Mucosa of descending colon (tissue), 3 donors: ENCODE results near the gene COL4A2. TPM values are rescaled to one million over a fixed set of nuclear protein-coding genes. Genes with fewer than 3 reads are reported as not detected.

Experiments
- ATAC-seq: fragments of 200-7000 bp; cut with Tn5 transposase; one replicate; pipeline ENCODE4 v1.9.1; 2020; ENCODE audit warnings: mild to moderate bottlenecking, moderate library complexity
- DNase-seq, 3 donors: peaks; one replicate each; pipeline ENCODE4 v3.0.0-alpha.2; 2020
- H3K36me3 ChIP-seq: fragments of 200-600 bp; one replicate; pipeline ENCODE4 v1.8.0; 2021; ENCODE audit warnings: low read depth, mild to moderate bottlenecking
- H3K4me1 ChIP-seq: fragments of 200-600 bp; one replicate; pipeline ENCODE4 v1.8.0; 2021; ENCODE audit warnings: low read depth, mild to moderate bottlenecking
- H3K4me3 ChIP-seq: fragments of 200-600 bp; one replicate; pipeline ENCODE4 v1.8.0; 2021; ENCODE audit warnings: mild to moderate bottlenecking
- H3K9me3 ChIP-seq: fragments of 200-600 bp; one replicate; pipeline ENCODE4 v1.8.0; 2021; ENCODE audit warnings: mild to moderate bottlenecking
- intact Hi-C, 2 donors: fragments of 100-400 bp; cut with DNase I in 1 of 2; cut with micrococcal nuclease in 1 of 2; formaldehyde crosslinking; loops; one replicate each; pipeline versions ENCODE4 v1.11.0 to v1.11.1; 2022; cut with DNase I, micrococcal nuclease
- total RNA-seq, 3 donors: library from RNA; stranded (reverse); fragmentation: NEBNext Ultra II Directional in 2 of 3; extraction: Animal tissue kit (Norgen Biotek cat#: 25700) in 2 of 3; gene quantifications; one replicate each; pipeline versions ENCODE4 v1.2.1 to v1.2.4, GENCODE V29; 2021 to 2023
- TF ChIP-seq, protein P1 (sequence below): fragments of 200-600 bp; IDR thresholded peaks from one replicate; pipeline ENCODE4 v1.8.0; 2022; ENCODE audit warnings: antibody characterized with exemption, mild to moderate bottlenecking
- donor health status: DM: no; HTN: no; CAD: no; lungs with moderate emphysema.
- donor health status: DM: no; HTN: no; CAD: no.
- donor health status: DM: no; HTN: yes; CAD: no.

The COL4A2 gene
- total RNA-seq, 3 donors from 2014 or later, result 33.5 to 389 (median 74.2) TPM

DNA sequence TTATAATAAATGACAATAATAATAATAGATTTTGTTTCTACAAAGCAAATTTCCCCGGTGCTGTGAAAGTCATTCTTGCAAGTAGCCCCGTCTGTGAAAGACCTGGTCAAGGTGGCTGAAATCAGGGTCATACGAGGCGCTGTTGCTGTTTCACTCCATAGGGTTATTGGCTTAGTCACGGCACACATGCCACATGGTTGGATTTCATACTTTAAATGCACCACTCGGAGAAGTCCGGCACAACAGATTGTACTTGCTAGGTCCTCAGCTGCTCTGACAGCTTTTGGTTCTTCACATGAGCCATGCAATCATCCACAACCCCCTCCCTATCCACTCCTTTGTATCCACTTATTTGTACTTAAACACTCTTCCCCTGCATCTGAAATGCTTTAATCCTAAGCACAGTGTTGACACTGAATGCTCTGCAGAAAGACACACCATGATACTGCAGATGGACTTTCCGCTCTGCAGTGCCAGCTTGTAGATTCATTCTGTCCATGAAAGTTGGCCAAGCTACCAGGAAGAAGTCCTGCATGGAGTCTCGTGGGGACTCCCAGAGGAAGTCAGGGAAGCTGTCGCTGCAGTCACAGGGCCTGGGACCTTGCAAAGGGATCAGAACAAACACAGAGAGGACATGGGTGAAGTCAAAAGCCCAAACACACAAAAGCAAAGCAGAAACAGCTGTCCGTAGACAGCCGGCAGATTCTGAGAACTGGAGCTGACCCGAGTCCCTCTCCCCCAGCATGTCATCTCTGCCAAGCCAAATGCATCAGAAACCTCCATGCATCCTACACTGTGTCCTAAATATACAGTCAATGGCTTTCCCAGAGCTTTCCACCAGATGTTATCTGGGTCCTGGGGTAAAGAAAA, 124.6 kb downstream of the COL4A2 start:
- Histone ChIP-seq H3K9me3 (no peaks in the 10 kb centered on the region), H3K4me3 (no peak overlapping the region), H3K4me1 (no peaks in the 10 kb centered on the region), H3K36me3 (no peaks in the 10 kb centered on the region)
- intact Hi-C loops, result no loop called here
- no peak for ATAC-seq
- TF ChIP-seq, protein P1, sequence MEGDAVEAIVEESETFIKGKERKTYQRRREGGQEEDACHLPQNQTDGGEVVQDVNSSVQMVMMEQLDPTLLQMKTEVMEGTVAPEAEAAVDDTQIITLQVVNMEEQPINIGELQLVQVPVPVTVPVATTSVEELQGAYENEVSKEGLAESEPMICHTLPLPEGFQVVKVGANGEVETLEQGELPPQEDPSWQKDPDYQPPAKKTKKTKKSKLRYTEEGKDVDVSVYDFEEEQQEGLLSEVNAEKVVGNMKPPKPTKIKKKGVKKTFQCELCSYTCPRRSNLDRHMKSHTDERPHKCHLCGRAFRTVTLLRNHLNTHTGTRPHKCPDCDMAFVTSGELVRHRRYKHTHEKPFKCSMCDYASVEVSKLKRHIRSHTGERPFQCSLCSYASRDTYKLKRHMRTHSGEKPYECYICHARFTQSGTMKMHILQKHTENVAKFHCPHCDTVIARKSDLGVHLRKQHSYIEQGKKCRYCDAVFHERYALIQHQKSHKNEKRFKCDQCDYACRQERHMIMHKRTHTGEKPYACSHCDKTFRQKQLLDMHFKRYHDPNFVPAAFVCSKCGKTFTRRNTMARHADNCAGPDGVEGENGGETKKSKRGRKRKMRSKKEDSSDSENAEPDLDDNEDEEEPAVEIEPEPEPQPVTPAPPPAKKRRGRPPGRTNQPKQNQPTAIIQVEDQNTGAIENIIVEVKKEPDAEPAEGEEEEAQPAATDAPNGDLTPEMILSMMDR, result no peak
- no peak for DNase-seq

DNA sequence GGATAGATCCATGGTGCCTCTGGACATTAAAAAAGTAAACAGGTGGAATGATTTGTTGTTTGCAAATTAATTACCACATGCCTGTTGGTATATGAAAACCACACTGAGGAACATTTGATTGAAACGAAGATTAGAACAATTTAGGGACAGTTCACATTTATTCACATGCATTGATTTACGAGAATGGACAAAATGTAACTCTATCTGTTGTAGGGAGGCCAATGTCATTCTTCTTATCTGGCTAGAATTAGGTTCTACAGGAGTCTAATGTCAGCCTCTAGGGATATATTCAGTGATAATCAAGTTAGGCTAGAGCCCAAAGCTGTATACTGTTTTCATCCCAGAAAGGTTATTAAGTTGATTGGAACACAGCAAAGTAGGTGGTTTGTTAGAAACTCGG, 125.4 kb downstream of the COL4A2 start:
- Histone ChIP-seq H3K4me1 (no peaks in the 10 kb centered on the region), H3K4me3 (no peak overlapping the region), H3K36me3 (no peaks in the 10 kb centered on the region), H3K9me3 (no peaks in the 10 kb centered on the region)
- intact Hi-C loops, result no loop called here
- no peak for DNase-seq
- TF ChIP-seq, protein P1, result no peak
- ATAC-seq, result no peak

DNA sequence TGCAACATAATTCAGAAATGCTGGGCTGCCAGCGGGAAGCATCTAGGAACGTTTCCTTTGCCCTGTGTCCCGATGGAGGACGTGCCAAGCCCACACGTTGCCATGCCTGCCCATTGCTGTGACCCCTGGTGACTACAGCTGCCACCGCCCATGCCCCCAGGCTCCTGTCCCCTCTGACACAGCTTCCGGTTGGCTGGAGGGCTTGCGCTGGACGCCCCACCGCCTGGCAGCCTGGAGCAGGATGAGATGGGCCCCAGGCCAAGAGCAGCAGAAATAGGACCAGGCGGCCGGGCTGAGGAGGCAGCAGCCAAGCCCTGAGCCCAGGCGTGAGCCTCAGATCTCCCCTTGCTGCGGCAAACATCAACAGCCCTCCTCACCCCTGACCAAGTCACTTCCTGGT, 125.9 kb downstream of the COL4A2 start:
- H3K4me3 ChIP-seq, result no peak overlapping the region
- H3K9me3 ChIP-seq, result no peaks in the 10 kb centered on the region
- intact Hi-C loops, result no loop called here
- H3K4me1 ChIP-seq, result no peaks in the 10 kb centered on the region
- TF ChIP-seq, protein P1, result no peak
- H3K36me3 ChIP-seq, result no peaks in the 10 kb centered on the region
- ATAC-seq (no peak), DNase-seq (no peak)

DNA sequence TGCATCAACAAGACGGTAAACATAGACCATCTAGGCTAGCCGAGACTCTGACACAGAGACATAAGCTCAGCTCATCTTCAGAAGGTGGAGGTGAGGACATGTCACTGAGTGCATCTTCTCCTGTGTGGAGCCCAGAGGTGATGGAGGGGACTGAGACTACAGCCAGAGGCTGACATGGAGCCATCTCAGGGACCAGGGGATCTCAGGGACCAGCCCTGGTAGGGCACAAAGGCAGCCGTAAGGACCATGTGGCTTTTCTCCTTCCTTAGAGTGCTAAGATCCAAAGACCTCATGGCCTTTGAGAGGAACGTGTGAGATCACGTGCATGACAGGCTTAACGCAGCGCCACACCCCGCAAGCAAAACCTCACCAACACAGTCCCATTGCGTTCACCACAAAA, 127.5 kb downstream of the COL4A2 start:
- intact Hi-C loops, result no loop called here
- H3K4me1 ChIP-seq, result no peaks in the 10 kb centered on the region
- TF ChIP-seq, protein P1, result no peak
- no peaks in the 10 kb centered on the region for H3K36me3 ChIP-seq
- ATAC-seq, result no peak
- no peak for DNase-seq
- no peak overlapping the region for H3K4me3 ChIP-seq
- H3K9me3 ChIP-seq, result no peaks in the 10 kb centered on the region

DNA sequence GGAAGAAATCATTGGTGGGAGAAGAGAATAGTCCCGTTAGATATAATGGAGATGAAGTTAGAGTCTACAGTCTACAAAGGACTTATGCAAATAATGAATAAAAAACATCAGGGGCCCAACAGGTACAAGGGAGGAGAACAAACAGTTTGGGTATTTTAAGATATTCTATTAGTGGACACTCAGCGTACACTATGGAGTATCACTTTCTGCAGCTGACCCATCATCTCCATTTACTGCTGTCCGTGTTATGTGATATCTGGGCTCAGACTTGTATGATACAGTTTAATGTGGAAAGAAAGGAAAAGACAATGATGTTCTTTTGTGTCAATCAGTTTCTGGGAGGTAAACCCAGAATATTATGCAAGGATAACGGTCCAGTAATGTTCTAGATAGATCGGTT, 128.2 kb downstream of the COL4A2 start:
- TF ChIP-seq, protein P1, result no peak
- ATAC-seq (no peak), DNase-seq (no peak)
- no peaks in the 10 kb centered on the region for H3K36me3 ChIP-seq
- intact Hi-C loops, result no loop called here
- no peaks in the 10 kb centered on the region for H3K4me1 ChIP-seq
- no peaks in the 10 kb centered on the region for H3K9me3 ChIP-seq
- H3K4me3 ChIP-seq, result no peak overlapping the region
